ENCODE measurements around the gene PLCH1. TPM values are rescaled to one million over a fixed set of nuclear protein-coding genes. Genes with fewer than 3 reads are reported as not detected.

The PLCH1 gene
- total and polyA plus RNA-seq, 4 donors, result 0.03 to 1.0 (median 0.22) TPM

DNA sequence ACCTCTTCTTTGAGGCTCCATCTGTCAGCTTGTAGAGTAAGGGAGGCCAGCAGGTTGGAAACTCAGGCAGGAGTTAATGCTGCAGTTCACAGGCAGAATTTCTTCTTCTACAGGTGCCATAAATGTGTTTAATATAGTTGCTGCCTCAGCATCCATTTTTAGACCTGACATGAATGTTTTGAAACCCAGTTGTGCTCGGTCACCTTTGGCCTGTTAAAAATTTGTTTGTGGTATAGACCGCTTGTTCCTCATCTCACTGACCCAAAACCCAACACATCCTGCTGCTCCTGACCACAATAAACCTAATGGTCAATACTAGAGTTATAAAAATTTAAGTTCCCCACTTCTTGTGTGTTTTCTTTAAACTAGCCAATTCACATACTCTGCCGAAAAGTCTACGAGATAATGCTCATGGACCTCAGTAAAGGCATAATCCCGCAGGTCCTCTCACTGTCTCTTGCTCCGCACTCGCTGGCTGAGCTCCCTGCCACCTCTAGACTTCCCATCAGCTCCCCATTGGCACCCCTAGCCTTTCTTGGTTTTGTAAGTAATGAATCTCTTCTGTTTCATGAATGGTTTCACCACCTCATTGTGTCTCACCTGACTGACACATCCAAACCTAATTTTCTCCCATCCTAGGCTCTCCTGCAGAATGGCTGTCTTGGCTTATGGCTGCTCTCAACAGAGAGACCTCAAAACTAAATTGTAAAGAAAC, 312.9 kb downstream of the PLCH1 start:
- Histone ChIP-seq H3K4me1 (ENCODE audit: control insufficient read depth in 4 of 4, insufficient read depth in 4 of 4, low read length in 3 of 4) (no peaks in the 10 kb centered on the region), H3K27ac (ENCODE audit: low read depth in 1 of 2, low read length in 2 of 2) (no peak overlapping the region), H3K4me3 (ENCODE audit: low read depth in 1 of 3, low read length in 3 of 3) (no peak overlapping the region), H3K27me3 (ENCODE audit: control insufficient read depth in 4 of 4, insufficient read depth in 4 of 4, low read length in 3 of 4) (no peaks in the 10 kb centered on the region), H3K9ac (ENCODE audit: low read depth in 1 of 2, low read length in 2 of 2) (no peak overlapping the region), H3K9me3 (ENCODE audit: control insufficient read depth in 4 of 4, low read length in 3 of 4) (peaks cover 3 to 21% (median 14%) of the 10 kb centered on the region in 4 donors), H3K36me3 (ENCODE audit: control insufficient read depth in 4 of 4, insufficient read depth in 3 of 4, low read depth in 1 of 4, low read length in 3 of 4) (no peaks in the 10 kb centered on the region)
- WGBS, result 78% methylated on average over 7 of the region's 7 CpGs
- TF ChIP-seq, protein P1, sequence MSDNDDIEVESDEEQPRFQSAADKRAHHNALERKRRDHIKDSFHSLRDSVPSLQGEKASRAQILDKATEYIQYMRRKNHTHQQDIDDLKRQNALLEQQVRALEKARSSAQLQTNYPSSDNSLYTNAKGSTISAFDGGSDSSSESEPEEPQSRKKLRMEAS (IDR thresholded peaks at IDR 0.05), result no peak
- TF ChIP-seq HNF4G (IDR thresholded peaks at IDR 0.05) (no peak), YY1 (IDR thresholded peaks at IDR 0.05) (no peak), GABPA (IDR thresholded peaks at IDR 0.05 in 1 of 2, conservative IDR thresholded peaks at IDR 0.05 in 1 of 2) (no peak), NR2F2 (IDR thresholded peaks at IDR 0.05) (no peak), RAD21 (IDR thresholded peaks at IDR 0.05) (no peak)
- TF ChIP-seq, protein P2, sequence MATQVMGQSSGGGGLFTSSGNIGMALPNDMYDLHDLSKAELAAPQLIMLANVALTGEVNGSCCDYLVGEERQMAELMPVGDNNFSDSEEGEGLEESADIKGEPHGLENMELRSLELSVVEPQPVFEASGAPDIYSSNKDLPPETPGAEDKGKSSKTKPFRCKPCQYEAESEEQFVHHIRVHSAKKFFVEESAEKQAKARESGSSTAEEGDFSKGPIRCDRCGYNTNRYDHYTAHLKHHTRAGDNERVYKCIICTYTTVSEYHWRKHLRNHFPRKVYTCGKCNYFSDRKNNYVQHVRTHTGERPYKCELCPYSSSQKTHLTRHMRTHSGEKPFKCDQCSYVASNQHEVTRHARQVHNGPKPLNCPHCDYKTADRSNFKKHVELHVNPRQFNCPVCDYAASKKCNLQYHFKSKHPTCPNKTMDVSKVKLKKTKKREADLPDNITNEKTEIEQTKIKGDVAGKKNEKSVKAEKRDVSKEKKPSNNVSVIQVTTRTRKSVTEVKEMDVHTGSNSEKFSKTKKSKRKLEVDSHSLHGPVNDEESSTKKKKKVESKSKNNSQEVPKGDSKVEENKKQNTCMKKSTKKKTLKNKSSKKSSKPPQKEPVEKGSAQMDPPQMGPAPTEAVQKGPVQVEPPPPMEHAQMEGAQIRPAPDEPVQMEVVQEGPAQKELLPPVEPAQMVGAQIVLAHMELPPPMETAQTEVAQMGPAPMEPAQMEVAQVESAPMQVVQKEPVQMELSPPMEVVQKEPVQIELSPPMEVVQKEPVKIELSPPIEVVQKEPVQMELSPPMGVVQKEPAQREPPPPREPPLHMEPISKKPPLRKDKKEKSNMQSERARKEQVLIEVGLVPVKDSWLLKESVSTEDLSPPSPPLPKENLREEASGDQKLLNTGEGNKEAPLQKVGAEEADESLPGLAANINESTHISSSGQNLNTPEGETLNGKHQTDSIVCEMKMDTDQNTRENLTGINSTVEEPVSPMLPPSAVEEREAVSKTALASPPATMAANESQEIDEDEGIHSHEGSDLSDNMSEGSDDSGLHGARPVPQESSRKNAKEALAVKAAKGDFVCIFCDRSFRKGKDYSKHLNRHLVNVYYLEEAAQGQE (IDR thresholded peaks at IDR 0.05), result no peak
- DNase-seq (ENCODE audit: low spot score), result no peak

DNA sequence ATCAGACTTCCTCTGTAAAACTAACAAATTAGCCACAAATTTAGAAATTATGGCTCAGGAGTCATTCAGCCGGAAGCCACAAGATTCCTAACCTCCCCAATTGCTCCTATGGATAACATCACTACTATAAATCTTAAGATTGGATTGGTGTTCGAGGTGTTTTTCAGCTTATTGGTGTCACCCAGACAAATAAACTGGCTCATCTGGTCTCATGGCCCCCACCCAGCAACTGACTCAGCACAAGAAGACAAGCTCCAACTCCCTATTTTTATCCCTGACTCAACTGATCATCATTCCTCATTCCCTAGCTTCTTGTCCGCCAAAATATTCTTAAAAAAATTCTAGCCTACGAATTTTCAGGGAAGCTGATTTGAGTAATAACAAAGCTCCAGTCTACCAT, 316.3 kb downstream of the PLCH1 start:
- Histone ChIP-seq H3K9me3 (ENCODE audit: control insufficient read depth in 4 of 4, low read length in 3 of 4) (peaks cover 7 to 31% (median 18%) of the 10 kb centered on the region in 4 donors), H3K4me3 (ENCODE audit: low read depth in 1 of 3, low read length in 3 of 3) (no peak overlapping the region), H3K9ac (ENCODE audit: low read depth in 1 of 2, low read length in 2 of 2) (no peak overlapping the region), H3K36me3 (ENCODE audit: control insufficient read depth in 4 of 4, insufficient read depth in 3 of 4, low read depth in 1 of 4, low read length in 3 of 4) (no peaks in the 10 kb centered on the region), H3K4me1 (ENCODE audit: control insufficient read depth in 4 of 4, insufficient read depth in 4 of 4, low read length in 3 of 4) (no peaks in the 10 kb centered on the region), H3K27me3 (ENCODE audit: control insufficient read depth in 4 of 4, insufficient read depth in 4 of 4, low read length in 3 of 4) (no peaks in the 10 kb centered on the region), H3K27ac (ENCODE audit: low read depth in 1 of 2, low read length in 2 of 2) (no peak overlapping the region)
- WGBS, result 84% methylated on average over 4 of the region's 4 CpGs
- TF ChIP-seq FOXA1 (IDR thresholded peaks at IDR 0.05), result no peak
- TF ChIP-seq, protein P2 (IDR thresholded peaks at IDR 0.05), result no peak
- no peak for TF ChIP-seq GABPA (IDR thresholded peaks at IDR 0.05 in 1 of 2, conservative IDR thresholded peaks at IDR 0.05 in 1 of 2)
- no peak for TF ChIP-seq HNF4G (IDR thresholded peaks at IDR 0.05)
- TF ChIP-seq SP1 (IDR thresholded peaks at IDR 0.05), result no peak
- TF ChIP-seq JUND (IDR thresholded peaks at IDR 0.05), result no peak
- TF ChIP-seq, protein P3, sequence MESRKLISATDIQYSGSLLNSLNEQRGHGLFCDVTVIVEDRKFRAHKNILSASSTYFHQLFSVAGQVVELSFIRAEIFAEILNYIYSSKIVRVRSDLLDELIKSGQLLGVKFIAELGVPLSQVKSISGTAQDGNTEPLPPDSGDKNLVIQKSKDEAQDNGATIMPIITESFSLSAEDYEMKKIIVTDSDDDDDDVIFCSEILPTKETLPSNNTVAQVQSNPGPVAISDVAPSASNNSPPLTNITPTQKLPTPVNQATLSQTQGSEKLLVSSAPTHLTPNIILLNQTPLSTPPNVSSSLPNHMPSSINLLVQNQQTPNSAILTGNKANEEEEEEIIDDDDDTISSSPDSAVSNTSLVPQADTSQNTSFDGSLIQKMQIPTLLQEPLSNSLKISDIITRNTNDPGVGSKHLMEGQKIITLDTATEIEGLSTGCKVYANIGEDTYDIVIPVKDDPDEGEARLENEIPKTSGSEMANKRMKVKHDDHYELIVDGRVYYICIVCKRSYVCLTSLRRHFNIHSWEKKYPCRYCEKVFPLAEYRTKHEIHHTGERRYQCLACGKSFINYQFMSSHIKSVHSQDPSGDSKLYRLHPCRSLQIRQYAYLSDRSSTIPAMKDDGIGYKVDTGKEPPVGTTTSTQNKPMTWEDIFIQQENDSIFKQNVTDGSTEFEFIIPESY (IDR thresholded peaks at IDR 0.05), result no peak
- TF ChIP-seq FOXA2 (IDR thresholded peaks at IDR 0.05), result no peak
- no peak for TF ChIP-seq RAD21 (IDR thresholded peaks at IDR 0.05)
- TF ChIP-seq, protein P4, sequence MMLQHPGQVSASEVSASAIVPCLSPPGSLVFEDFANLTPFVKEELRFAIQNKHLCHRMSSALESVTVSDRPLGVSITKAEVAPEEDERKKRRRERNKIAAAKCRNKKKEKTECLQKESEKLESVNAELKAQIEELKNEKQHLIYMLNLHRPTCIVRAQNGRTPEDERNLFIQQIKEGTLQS (IDR thresholded peaks at IDR 0.05), result no peak
- no peak for TF ChIP-seq RXRA (IDR thresholded peaks at IDR 0.05)
- no peak for TF ChIP-seq YY1 (IDR thresholded peaks at IDR 0.05)
- no peak for DNase-seq (ENCODE audit: low spot score)
